ENCODE results near the gene TMPRSS5.

The TMPRSS5 gene

GRCh38 chr11:113644605-113645004 lies 61.5 kb downstream of the TMPRSS5 start:
- TF ChIP-seq CTCF (IDR thresholded peaks at IDR 0.05; ENCODE audit: insufficient read depth, low read depth, low read length, missing control alignments): no peak
- no peak for DNase-seq (ENCODE audit: low read depth)
- no peak overlapping the region for H3K4me3 ChIP-seq (ENCODE audit: low read depth, low read length)

- H3K4me3 ChIP-seq (ENCODE audit: low read depth, low read length): no peak overlapping the region
- TF ChIP-seq CTCF (IDR thresholded peaks at IDR 0.05; ENCODE audit: insufficient read depth, low read depth, low read length, missing control alignments): no peak
- DNase-seq (ENCODE audit: low read depth): no peak
Observed at GRCh38 chr11:113643701-113644100, 62.4 kb downstream of the TMPRSS5 start.

- H3K4me3 ChIP-seq (ENCODE audit: low read depth, low read length): no peak overlapping the region
- no peak for DNase-seq (ENCODE audit: low read depth)
- TF ChIP-seq CTCF (IDR thresholded peaks at IDR 0.05; ENCODE audit: insufficient read depth, low read depth, low read length, missing control alignments): no peak
Observed at GRCh38 chr11:113643006-113643585, 63.0 kb downstream of the TMPRSS5 start.

GRCh38 chr11:113642090-113642489 lies 64.0 kb downstream of the TMPRSS5 start:
- no peak overlapping the region for H3K4me3 ChIP-seq (ENCODE audit: low read depth, low read length)
- TF ChIP-seq CTCF (IDR thresholded peaks at IDR 0.05; ENCODE audit: insufficient read depth, low read depth, low read length, missing control alignments): no peak
- no peak for DNase-seq (ENCODE audit: low read depth)

GRCh38 chr11:113638376-113638775 lies 67.7 kb downstream of the TMPRSS5 start:
- DNase-seq (ENCODE audit: low read depth): no peak
- no peak overlapping the region for H3K4me3 ChIP-seq (ENCODE audit: low read depth, low read length)
- TF ChIP-seq CTCF (IDR thresholded peaks at IDR 0.05; ENCODE audit: insufficient read depth, low read depth, low read length, missing control alignments): no peak

GRCh38 chr11:113637636-113638035 lies 68.5 kb downstream of the TMPRSS5 start:
- DNase-seq (ENCODE audit: low read depth): no peak
- no peak for TF ChIP-seq CTCF (IDR thresholded peaks at IDR 0.05; ENCODE audit: insufficient read depth, low read depth, low read length, missing control alignments)
- no peak overlapping the region for H3K4me3 ChIP-seq (ENCODE audit: low read depth, low read length)
